Measurements from ENCODE around the gene ATP6V1G3.

DNA sequence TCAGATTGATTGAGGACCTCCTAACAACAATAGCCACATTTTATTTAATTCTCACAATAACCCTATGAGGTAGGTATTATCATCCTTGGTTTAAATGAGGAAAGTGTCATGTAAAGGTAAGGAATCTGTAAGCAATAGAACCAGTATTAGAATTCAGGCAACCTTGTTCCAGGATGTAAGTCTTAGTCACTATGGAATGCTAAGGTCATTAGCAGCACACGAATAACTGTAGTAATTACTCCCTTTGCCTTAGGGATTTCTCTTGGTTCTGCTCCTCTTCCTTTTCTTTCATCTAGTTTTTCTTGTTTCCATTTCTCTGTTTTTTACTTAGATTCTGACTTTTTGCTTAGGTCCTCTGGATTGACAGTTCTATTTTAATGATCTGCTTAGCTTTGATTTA, 23.1 kb upstream of the ATP6V1G3 start:
- TF ChIP-seq POLR2A (IDR thresholded peaks at IDR 0.05): no peak
- TF ChIP-seq, protein P1, sequence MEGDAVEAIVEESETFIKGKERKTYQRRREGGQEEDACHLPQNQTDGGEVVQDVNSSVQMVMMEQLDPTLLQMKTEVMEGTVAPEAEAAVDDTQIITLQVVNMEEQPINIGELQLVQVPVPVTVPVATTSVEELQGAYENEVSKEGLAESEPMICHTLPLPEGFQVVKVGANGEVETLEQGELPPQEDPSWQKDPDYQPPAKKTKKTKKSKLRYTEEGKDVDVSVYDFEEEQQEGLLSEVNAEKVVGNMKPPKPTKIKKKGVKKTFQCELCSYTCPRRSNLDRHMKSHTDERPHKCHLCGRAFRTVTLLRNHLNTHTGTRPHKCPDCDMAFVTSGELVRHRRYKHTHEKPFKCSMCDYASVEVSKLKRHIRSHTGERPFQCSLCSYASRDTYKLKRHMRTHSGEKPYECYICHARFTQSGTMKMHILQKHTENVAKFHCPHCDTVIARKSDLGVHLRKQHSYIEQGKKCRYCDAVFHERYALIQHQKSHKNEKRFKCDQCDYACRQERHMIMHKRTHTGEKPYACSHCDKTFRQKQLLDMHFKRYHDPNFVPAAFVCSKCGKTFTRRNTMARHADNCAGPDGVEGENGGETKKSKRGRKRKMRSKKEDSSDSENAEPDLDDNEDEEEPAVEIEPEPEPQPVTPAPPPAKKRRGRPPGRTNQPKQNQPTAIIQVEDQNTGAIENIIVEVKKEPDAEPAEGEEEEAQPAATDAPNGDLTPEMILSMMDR (IDR thresholded peaks at IDR 0.05): no peak

All from body of pancreas (tissue), 4 donors.